ENCODE measurements around the gene SLC25A34.

DNA sequence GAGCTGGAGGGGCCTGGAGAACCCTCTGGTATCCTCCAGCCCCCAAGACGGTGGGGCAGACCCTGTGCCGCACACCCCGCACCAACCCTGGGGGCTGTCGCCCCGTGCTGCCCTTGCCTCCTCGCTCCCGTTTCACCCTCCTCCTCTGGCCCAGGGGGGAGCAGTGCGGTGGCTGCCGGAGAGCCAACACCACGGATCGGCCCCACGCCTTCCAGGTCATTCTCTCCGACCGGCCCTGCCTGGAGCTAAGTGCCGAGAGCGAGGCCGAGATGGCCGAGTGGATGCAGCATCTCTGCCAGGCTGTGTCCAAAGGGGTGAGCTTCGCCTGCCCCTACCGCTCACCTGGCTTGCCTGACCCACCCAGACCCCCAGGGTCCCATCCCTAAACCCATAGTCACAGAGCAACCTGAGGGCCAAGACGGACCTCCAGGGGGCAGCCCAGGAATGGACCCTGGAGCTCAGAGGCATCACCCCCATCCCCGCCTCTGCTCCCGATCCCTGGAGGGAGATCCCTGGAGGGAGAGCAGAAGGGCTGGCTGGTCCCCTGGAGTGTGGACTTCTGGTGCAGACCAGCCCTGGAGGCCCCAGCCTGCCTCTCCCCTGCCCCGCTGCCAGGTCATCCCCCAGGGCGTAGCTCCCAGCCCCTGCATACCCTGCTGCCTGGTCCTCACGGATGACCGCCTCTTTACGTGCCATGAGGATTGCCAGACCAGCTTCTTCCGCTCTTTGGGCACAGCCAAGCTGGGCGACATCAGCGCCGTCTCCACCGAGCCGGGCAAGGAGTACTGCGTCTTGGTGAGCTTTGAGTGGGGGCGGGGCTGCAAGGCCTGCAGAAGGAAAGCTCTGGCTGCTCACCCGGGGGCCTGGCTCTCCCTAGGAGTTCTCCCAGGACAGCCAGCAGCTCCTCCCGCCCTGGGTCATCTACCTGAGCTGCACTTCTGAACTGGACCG, 4.0 kb upstream of the SLC25A34 start:
- TF ChIP-seq, protein P1, sequence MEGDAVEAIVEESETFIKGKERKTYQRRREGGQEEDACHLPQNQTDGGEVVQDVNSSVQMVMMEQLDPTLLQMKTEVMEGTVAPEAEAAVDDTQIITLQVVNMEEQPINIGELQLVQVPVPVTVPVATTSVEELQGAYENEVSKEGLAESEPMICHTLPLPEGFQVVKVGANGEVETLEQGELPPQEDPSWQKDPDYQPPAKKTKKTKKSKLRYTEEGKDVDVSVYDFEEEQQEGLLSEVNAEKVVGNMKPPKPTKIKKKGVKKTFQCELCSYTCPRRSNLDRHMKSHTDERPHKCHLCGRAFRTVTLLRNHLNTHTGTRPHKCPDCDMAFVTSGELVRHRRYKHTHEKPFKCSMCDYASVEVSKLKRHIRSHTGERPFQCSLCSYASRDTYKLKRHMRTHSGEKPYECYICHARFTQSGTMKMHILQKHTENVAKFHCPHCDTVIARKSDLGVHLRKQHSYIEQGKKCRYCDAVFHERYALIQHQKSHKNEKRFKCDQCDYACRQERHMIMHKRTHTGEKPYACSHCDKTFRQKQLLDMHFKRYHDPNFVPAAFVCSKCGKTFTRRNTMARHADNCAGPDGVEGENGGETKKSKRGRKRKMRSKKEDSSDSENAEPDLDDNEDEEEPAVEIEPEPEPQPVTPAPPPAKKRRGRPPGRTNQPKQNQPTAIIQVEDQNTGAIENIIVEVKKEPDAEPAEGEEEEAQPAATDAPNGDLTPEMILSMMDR (IDR thresholded peaks at IDR 0.05; ENCODE audit: insufficient read depth, low read length): no peak
- TF ChIP-seq, protein P2, sequence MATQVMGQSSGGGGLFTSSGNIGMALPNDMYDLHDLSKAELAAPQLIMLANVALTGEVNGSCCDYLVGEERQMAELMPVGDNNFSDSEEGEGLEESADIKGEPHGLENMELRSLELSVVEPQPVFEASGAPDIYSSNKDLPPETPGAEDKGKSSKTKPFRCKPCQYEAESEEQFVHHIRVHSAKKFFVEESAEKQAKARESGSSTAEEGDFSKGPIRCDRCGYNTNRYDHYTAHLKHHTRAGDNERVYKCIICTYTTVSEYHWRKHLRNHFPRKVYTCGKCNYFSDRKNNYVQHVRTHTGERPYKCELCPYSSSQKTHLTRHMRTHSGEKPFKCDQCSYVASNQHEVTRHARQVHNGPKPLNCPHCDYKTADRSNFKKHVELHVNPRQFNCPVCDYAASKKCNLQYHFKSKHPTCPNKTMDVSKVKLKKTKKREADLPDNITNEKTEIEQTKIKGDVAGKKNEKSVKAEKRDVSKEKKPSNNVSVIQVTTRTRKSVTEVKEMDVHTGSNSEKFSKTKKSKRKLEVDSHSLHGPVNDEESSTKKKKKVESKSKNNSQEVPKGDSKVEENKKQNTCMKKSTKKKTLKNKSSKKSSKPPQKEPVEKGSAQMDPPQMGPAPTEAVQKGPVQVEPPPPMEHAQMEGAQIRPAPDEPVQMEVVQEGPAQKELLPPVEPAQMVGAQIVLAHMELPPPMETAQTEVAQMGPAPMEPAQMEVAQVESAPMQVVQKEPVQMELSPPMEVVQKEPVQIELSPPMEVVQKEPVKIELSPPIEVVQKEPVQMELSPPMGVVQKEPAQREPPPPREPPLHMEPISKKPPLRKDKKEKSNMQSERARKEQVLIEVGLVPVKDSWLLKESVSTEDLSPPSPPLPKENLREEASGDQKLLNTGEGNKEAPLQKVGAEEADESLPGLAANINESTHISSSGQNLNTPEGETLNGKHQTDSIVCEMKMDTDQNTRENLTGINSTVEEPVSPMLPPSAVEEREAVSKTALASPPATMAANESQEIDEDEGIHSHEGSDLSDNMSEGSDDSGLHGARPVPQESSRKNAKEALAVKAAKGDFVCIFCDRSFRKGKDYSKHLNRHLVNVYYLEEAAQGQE (IDR thresholded peaks at IDR 0.05; ENCODE audit: insufficient replicate concordance, low read depth): no peak
- TF ChIP-seq GABPA (IDR thresholded peaks at IDR 0.05; ENCODE audit: low read depth): no peak

All from HL-60 (cell line).